Right lobe of liver (tissue), 4 donors: Measurements from ENCODE around the gene TENT4B.
"Not testable (repeated sequence)": the region's sequence is repeated elsewhere in the genome, so short reads cannot be mapped to it uniquely, and the experiment has no call there.

Experiments used
- CTCF ChIP-seq, 4 donors: fragments of 200-600 bp in 3 of 4; fragments of 450-650 bp in 1 of 4; IDR thresholded peaks; one replicate each; pipeline versions ENCODE4 v1.5.1 to v1.8.0; 2016 to 2022; ENCODE audit warnings: antibody characterized with exemption in 4 of 4, mild to moderate bottlenecking in 2 of 4
- POLR2A ChIP-seq: fragments of 450-650 bp; IDR thresholded peaks from one replicate; pipeline ENCODE4 v1.6.1; 2017; ENCODE audit warnings: antibody characterized with exemption, mild to moderate bottlenecking
- donor health status: DM: no; HTN: no; CAD: no.
- donor health status: DM: no; HTN: no; CAD: no.
- donor health status: DM: no; HTN: yes; CAD: no.

DNA sequence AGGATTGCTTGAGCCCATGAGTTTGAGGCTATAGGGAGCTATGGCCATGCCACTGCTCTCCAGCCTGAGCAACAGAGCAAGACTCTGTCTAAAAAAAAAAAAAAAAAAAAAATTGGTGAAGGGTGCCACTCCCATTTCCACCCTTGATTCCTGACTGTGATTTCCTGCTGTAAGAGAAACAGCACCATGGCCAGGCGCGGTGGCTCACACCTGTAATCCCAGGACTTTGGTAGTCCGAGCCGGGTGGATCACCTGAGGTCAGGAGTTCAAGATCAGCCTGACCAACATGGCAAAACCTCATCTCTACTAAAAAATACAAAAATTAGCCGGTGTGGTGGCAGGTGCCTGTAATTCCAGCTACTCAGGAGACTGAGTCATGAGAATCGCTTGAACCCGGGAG, 20.5 kb upstream of the TENT4B start:
- TF ChIP-seq CTCF (IDR thresholded peaks at IDR 0.05); POLR2A: not testable (repeated sequence)
